ENCODE data around the gene HTRA3. TPM values are rescaled to one million over a fixed set of nuclear protein-coding genes. Genes with fewer than 3 reads are reported as not detected.

Gene HTRA3
- polyA plus RNA-seq, 1 donor = 15.5 TPM

GRCh38 chr4:8268211-8268610 is 1.3 kb upstream of the HTRA3 start:
- no peak for DNase-seq
- Histone ChIP-seq H3K4me1 (ENCODE audit: control insufficient read depth, insufficient read depth, low read length) (no peaks in the 10 kb centered on the region), H3K27ac (ENCODE audit: low read length) (no peak overlapping the region), H3K36me3 (ENCODE audit: control insufficient read depth, insufficient read depth, low read length) (no peaks in the 10 kb centered on the region), H3K9me3 (ENCODE audit: control insufficient read depth, low read depth, low read length) (no peaks in the 10 kb centered on the region), H3K27me3 (ENCODE audit: control insufficient read depth, insufficient read depth, low read length) (peaks cover 29% of the 10 kb centered on the region), H3K4me3 (ENCODE audit: low read length) (no peak overlapping the region)
- no CpG with 5 or more reads among the region's 7 CpGs for WGBS (ENCODE audit: insufficient coverage, low lambda C conversion rate)

GRCh38 chr4:8268901-8269534 is 536 bp upstream of the HTRA3 start:
- no peaks in the 10 kb centered on the region for H3K9me3 ChIP-seq (ENCODE audit: control insufficient read depth, low read depth, low read length)
- no peaks in the 10 kb centered on the region for H3K36me3 ChIP-seq (ENCODE audit: control insufficient read depth, insufficient read depth, low read length)
- no peak overlapping the region for H3K27ac ChIP-seq (ENCODE audit: low read length)
- WGBS (ENCODE audit: insufficient coverage, low lambda C conversion rate) = 90% methylated on average over 2 of the region's 25 CpGs
- H3K27me3 ChIP-seq (ENCODE audit: control insufficient read depth, insufficient read depth, low read length) = peaks cover 29% of the 10 kb centered on the region
- no peak overlapping the region for H3K4me3 ChIP-seq (ENCODE audit: low read length)
- DNase-seq = no peak
- H3K4me1 ChIP-seq (ENCODE audit: control insufficient read depth, insufficient read depth, low read length) = no peaks in the 10 kb centered on the region

- Histone ChIP-seq H3K36me3 (ENCODE audit: control insufficient read depth, insufficient read depth, low read length) (no peaks in the 10 kb centered on the region), H3K27ac (ENCODE audit: low read length) (no peak overlapping the region), H3K4me3 (ENCODE audit: low read length) (peak overlapping the region; percentile 35), H3K9me3 (ENCODE audit: control insufficient read depth, low read depth, low read length) (no peaks in the 10 kb centered on the region), H3K4me1 (ENCODE audit: control insufficient read depth, insufficient read depth, low read length) (peaks cover 10% of the 10 kb centered on the region), H3K27me3 (ENCODE audit: control insufficient read depth, insufficient read depth, low read length) (peaks cover 29% of the 10 kb centered on the region)
- no CpG with 5 or more reads among the region's 11 CpGs for WGBS (ENCODE audit: insufficient coverage, low lambda C conversion rate)
- DNase-seq = no peak
Measured at GRCh38 chr4:8270418-8270771, 841 bp downstream of the HTRA3 start.

DNA sequence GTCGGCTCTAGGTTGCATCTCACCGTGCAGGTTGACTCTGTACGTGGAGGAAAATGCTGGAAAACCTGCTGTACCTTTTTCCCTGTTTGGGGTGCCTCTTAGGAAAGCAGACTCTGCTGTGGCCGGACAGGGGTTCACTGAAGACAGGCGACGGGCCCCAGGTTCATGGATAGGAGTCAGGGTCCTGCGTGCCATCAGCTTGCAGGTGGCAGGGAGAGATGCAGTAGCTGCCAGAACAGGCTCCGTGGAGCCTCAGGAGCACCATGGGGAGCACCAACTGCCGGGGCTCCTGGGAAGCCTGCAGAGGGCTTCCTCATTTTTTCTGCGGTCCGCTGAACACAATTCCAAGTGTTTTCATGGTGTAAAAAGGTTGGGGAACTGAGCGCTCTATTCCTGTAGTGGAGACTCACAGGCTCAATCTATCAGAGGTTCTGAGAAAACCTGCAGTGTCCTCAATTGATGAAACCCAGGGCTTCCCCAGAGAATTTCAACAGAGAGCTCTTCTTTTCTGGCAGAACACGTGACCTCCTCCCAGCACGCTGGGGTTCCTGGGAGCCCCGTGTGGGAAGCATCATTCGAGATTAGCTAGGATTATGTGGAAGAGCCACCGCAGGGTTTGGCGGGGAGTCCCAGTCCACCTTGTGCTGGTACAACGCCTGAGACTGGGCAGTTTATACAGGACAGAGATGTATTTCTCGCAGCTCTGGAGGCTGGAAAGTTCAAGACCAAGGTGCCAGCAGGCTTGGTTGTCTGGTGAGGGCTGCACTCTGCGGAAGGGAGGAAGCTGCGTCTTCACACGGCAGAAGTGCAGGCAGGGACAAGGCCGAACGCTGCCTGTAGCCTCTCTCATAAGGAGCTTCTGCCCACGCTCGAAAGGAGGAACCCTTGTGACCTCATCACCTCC is 1.6 kb downstream of the HTRA3 start:
- Histone ChIP-seq H3K4me3 (ENCODE audit: low read length) (peak overlapping the region; percentile 35), H3K27me3 (ENCODE audit: control insufficient read depth, insufficient read depth, low read length) (peaks cover 29% of the 10 kb centered on the region), H3K4me1 (ENCODE audit: control insufficient read depth, insufficient read depth, low read length) (peaks cover 11% of the 10 kb centered on the region), H3K9me3 (ENCODE audit: control insufficient read depth, low read depth, low read length) (no peaks in the 10 kb centered on the region), H3K36me3 (ENCODE audit: control insufficient read depth, insufficient read depth, low read length) (no peaks in the 10 kb centered on the region), H3K27ac (ENCODE audit: low read length) (no peak overlapping the region)
- no peak for DNase-seq
- WGBS (ENCODE audit: insufficient coverage, low lambda C conversion rate) = 60% methylated on average over 2 of the region's 27 CpGs

DNA sequence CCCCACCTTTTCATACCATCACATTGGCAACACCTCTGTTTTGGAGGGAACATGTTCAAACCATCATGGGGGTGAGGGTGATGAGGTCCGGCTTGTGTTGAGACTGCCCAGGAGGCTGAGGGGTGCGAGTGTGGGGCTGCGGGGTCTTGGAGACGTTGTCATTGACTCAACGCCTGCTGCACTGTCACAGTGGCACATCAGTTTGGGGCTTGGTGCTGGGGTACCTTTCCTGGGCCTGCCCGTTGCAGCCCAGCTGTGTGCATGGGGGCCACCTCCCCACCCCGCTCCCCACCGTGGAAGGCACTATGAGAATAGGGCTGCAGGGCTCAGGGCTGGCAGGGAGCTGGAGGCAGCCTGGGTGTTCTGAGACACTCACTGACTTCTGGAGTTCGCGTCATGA is 2.3 kb downstream of the HTRA3 start:
- no peaks in the 10 kb centered on the region for H3K9me3 ChIP-seq (ENCODE audit: control insufficient read depth, low read depth, low read length)
- no peak for DNase-seq
- no peak overlapping the region for H3K4me3 ChIP-seq (ENCODE audit: low read length)
- H3K27me3 ChIP-seq (ENCODE audit: control insufficient read depth, insufficient read depth, low read length) = peaks cover 29% of the 10 kb centered on the region
- no CpG with 5 or more reads among the region's 10 CpGs for WGBS (ENCODE audit: insufficient coverage, low lambda C conversion rate)
- no peaks in the 10 kb centered on the region for H3K36me3 ChIP-seq (ENCODE audit: control insufficient read depth, insufficient read depth, low read length)
- H3K4me1 ChIP-seq (ENCODE audit: control insufficient read depth, insufficient read depth, low read length) = peaks cover 11% of the 10 kb centered on the region
- no peak overlapping the region for H3K27ac ChIP-seq (ENCODE audit: low read length)

GRCh38 chr4:8272472-8273428 is 3.2 kb downstream of the HTRA3 start:
- H3K4me3 ChIP-seq (ENCODE audit: low read length) = no peak overlapping the region
- no peak for DNase-seq
- no peak overlapping the region for H3K27ac ChIP-seq (ENCODE audit: low read length)
- peaks cover 14% of the 10 kb centered on the region for H3K4me1 ChIP-seq (ENCODE audit: control insufficient read depth, insufficient read depth, low read length)
- no peaks in the 10 kb centered on the region for H3K36me3 ChIP-seq (ENCODE audit: control insufficient read depth, insufficient read depth, low read length)
- WGBS (ENCODE audit: insufficient coverage, low lambda C conversion rate) = no CpG with 5 or more reads among the region's 30 CpGs
- H3K27me3 ChIP-seq (ENCODE audit: control insufficient read depth, insufficient read depth, low read length) = peaks cover 28% of the 10 kb centered on the region
- H3K9me3 ChIP-seq (ENCODE audit: control insufficient read depth, low read depth, low read length) = no peaks in the 10 kb centered on the region

- no peak for DNase-seq
- Histone ChIP-seq H3K27me3 (ENCODE audit: control insufficient read depth, insufficient read depth, low read length) (peaks cover 24% of the 10 kb centered on the region), H3K4me1 (ENCODE audit: control insufficient read depth, insufficient read depth, low read length) (peaks cover 18% of the 10 kb centered on the region), H3K9me3 (ENCODE audit: control insufficient read depth, low read depth, low read length) (no peaks in the 10 kb centered on the region), H3K4me3 (ENCODE audit: low read length) (no peak overlapping the region), H3K27ac (ENCODE audit: low read length) (no peak overlapping the region), H3K36me3 (ENCODE audit: control insufficient read depth, insufficient read depth, low read length) (no peaks in the 10 kb centered on the region)
- no CpG with 5 or more reads among the region's 13 CpGs for WGBS (ENCODE audit: insufficient coverage, low lambda C conversion rate)
Measured at GRCh38 chr4:8273450-8273849, 3.9 kb downstream of the HTRA3 start.

DNA sequence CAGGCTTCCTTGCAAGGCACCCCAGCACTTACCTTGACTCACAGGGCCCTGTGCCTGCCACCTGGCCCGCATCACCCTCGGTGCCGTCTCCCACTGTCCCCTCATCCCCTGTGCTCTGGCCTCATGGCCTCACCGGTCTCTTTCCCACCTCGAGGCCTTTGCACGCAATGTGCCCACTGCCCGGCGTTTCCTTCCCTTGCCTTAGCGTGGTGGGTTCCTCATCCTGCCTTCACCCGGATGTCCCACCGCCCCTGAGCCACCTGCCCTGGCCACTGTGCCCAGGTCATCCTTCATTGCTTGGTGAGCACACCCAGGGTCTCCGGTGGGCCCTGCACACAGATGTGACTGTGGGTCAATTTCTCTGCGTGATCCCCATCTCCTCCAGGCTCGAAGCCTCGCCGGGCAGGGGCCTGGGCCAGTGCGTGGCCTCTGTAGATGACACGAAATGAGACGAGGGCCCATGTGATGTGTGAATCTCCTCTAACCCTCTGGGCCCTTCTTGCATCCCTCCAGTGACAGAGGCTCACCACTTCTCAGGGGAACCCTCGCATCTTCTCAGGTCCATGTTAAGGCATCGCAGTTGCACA is 4.6 kb downstream of the HTRA3 start:
- no CpG with 5 or more reads among the region's 21 CpGs for WGBS (ENCODE audit: insufficient coverage, low lambda C conversion rate)
- Histone ChIP-seq H3K27me3 (ENCODE audit: control insufficient read depth, insufficient read depth, low read length) (peaks cover 18% of the 10 kb centered on the region), H3K36me3 (ENCODE audit: control insufficient read depth, insufficient read depth, low read length) (no peaks in the 10 kb centered on the region), H3K4me3 (ENCODE audit: low read length) (no peak overlapping the region), H3K4me1 (ENCODE audit: control insufficient read depth, insufficient read depth, low read length) (peaks cover 18% of the 10 kb centered on the region), H3K27ac (ENCODE audit: low read length) (peak overlapping the region; percentile 45), H3K9me3 (ENCODE audit: control insufficient read depth, low read depth, low read length) (no peaks in the 10 kb centered on the region)
- no peak for DNase-seq

DNA sequence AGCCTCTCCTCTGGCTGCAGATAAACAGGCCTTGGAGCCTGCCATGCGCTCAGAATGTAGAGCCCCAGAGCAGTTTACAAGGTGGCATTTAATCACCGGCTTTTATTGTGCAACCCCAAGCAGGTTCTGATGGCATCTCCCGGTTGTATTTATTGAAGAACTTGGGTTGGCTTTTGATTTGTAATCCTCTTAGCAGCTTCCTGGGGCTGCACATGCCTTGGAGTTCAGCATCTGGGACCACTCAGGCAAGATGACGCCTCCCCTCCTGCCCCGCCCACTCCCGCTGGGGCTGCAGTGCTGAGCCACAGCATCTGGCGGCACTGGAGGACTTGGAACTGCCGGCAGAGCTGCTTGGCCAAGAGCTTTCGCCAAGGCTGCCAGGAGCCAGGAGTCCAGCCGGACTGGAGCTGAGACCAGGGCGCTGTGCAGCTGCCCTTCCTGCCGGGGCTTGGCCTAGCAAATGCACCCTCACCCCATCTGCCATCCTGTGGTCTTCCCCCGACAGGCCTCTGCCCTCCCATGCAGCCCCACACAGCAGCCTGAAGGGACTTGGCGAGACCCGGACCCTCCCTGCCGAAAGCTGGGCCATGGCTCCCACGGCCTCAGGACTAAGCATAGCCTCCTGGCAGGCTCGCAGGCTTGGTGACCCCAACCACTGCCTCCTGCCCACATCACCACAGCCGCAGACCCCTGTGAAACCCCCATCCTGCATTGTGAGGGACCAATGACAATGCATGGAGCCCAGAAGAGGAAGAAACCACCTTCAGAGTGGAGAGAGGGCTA is 5.4 kb downstream of the HTRA3 start:
- Histone ChIP-seq H3K4me3 (ENCODE audit: low read length) (no peak overlapping the region), H3K27me3 (ENCODE audit: control insufficient read depth, insufficient read depth, low read length) (peaks cover 16% of the 10 kb centered on the region), H3K4me1 (ENCODE audit: control insufficient read depth, insufficient read depth, low read length) (peaks cover 18% of the 10 kb centered on the region), H3K27ac (ENCODE audit: low read length) (peak overlapping the region; percentile 45), H3K9me3 (ENCODE audit: control insufficient read depth, low read depth, low read length) (no peaks in the 10 kb centered on the region), H3K36me3 (ENCODE audit: control insufficient read depth, insufficient read depth, low read length) (no peaks in the 10 kb centered on the region)
- no CpG with 5 or more reads among the region's 19 CpGs for WGBS (ENCODE audit: insufficient coverage, low lambda C conversion rate)
- peak; percentile 66 to 72 for DNase-seq
